ENCODE results near the gene DBH. TPM values are rescaled to one million over a fixed set of nuclear protein-coding genes. Genes with fewer than 3 reads are reported as not detected.

Gene DBH
- total RNA-seq, 1 experiment from 2014 or later, result not detected

GRCh38 chr9:133587051-133587450 lies 49.1 kb upstream of the DBH start:
- no peaks in the 10 kb centered on the region for H3K9me2 ChIP-seq (ENCODE audit: insufficient read depth)
- no peaks in the 10 kb centered on the region for H3K79me2 ChIP-seq (ENCODE audit: insufficient read depth, low read length)
- H4K20me1 ChIP-seq (ENCODE audit: insufficient read depth), result no peaks in the 10 kb centered on the region
- no peak for DNase-seq (ENCODE audit: low read depth, low spot score)
- H3K27me3 ChIP-seq (ENCODE audit: insufficient read depth, low read length), result no peaks in the 10 kb centered on the region
- intact Hi-C loops (cut with micrococcal nuclease), result no loop called here
- no peak overlapping the region for H3K4me3 ChIP-seq (replicated peaks in 1 of 2; ENCODE audit: low read depth in 1 of 2, low read length in 2 of 2)
- peaks cover 2 to 13% of the 10 kb centered on the region in 2 experiments for H3K4me1 ChIP-seq (ENCODE audit: control insufficient read depth in 1 of 2, insufficient read depth in 2 of 2, low read length in 2 of 2)
- ChIA-PET RAD21 (ENCODE audit: low non-redundant PET in 1 of 2, low total read pairs in 2 of 2, uncharacterized antibody in 2 of 2, unreplicated experiment in 2 of 2) (no interaction called here), CTCF (no interaction called here), POLR2A (no interaction called here)
- peaks cover 0 to 4% of the 10 kb centered on the region in 2 experiments; a peak in 1 of 4 replicates for H3K9me3 ChIP-seq (ENCODE audit: control insufficient read depth in 1 of 2, insufficient read depth in 1 of 2, low read depth in 1 of 2, low read length in 2 of 2)
- no peaks in the 10 kb centered on the region for H3K36me3 ChIP-seq (ENCODE audit: control insufficient read depth in 1 of 2, insufficient read depth in 2 of 2, low read length in 2 of 2)
- TF ChIP-seq TCF7L2 (IDR thresholded peaks at IDR 0.05; ENCODE audit: borderline replicate concordance, extremely low read depth, insufficient read depth, insufficient read length), result no peak
- no peak for TF ChIP-seq ELF1 (IDR thresholded peaks at IDR 0.05; ENCODE audit: borderline replicate concordance, low read depth)
- no peak for TF ChIP-seq ZBTB33 (IDR thresholded peaks at IDR 0.05; ENCODE audit: extremely low read depth, insufficient replicate concordance, low read length)
- H3K27ac ChIP-seq (ENCODE audit: low read depth, low read length), result no peak overlapping the region
- BruUV-seq (replicated peaks), result no TSS peak
- ATAC-seq, result no peak
- no peak overlapping the region for H2AFZ ChIP-seq (ENCODE audit: low read depth, low read length, poor library complexity, severe bottlenecking)
- no peak overlapping the region for H3K9ac ChIP-seq (ENCODE audit: low read length)
- H3K4me2 ChIP-seq (ENCODE audit: low read length), result no peak overlapping the region

GRCh38 chr9:133587466-133587865 lies 48.7 kb upstream of the DBH start:
- POLR2A ChIA-PET, result no interaction called here
- Histone ChIP-seq H2AFZ (ENCODE audit: low read depth, low read length, poor library complexity, severe bottlenecking) (no peak overlapping the region), H3K4me2 (ENCODE audit: low read length) (no peak overlapping the region), H3K27ac (ENCODE audit: low read depth, low read length) (no peak overlapping the region), H3K36me3 (ENCODE audit: control insufficient read depth in 1 of 2, insufficient read depth in 2 of 2, low read length in 2 of 2) (no peaks in the 10 kb centered on the region), H3K9me2 (ENCODE audit: insufficient read depth) (no peaks in the 10 kb centered on the region), H3K4me3 (replicated peaks in 1 of 2; ENCODE audit: low read depth in 1 of 2, low read length in 2 of 2) (no peak overlapping the region), H3K4me1 (ENCODE audit: control insufficient read depth in 1 of 2, insufficient read depth in 2 of 2, low read length in 2 of 2) (peaks cover 3 to 17% of the 10 kb centered on the region in 2 experiments), H3K27me3 (ENCODE audit: insufficient read depth, low read length) (no peaks in the 10 kb centered on the region), H3K79me2 (ENCODE audit: insufficient read depth, low read length) (no peaks in the 10 kb centered on the region), H4K20me1 (ENCODE audit: insufficient read depth) (no peaks in the 10 kb centered on the region), H3K9ac (ENCODE audit: low read length) (no peak overlapping the region), H3K9me3 (ENCODE audit: control insufficient read depth in 1 of 2, insufficient read depth in 1 of 2, low read depth in 1 of 2, low read length in 2 of 2) (peaks cover 0 to 4% of the 10 kb centered on the region in 2 experiments; a peak in 1 of 4 replicates)
- RAD21 ChIA-PET (ENCODE audit: low non-redundant PET in 1 of 2, low total read pairs in 2 of 2, uncharacterized antibody in 2 of 2, unreplicated experiment in 2 of 2), result no interaction called here
- no peak for ATAC-seq
- intact Hi-C loops (cut with micrococcal nuclease), result no loop called here
- BruUV-seq (replicated peaks), result no TSS peak
- CTCF ChIA-PET, result no interaction called here
- no peak for DNase-seq (ENCODE audit: low read depth, low spot score)
- TF ChIP-seq EZH2 (IDR thresholded peaks at IDR 0.05), result no peak
- no peak for TF ChIP-seq MAX (IDR thresholded peaks at IDR 0.05)
- TF ChIP-seq ELF1 (IDR thresholded peaks at IDR 0.05; ENCODE audit: borderline replicate concordance, low read depth), result no peak
- no peak for TF ChIP-seq POLR2AphosphoS5 (IDR thresholded peaks at IDR 0.05; ENCODE audit: low read depth, low read length)
- no peak for TF ChIP-seq SRF (IDR thresholded peaks at IDR 0.05; ENCODE audit: low read depth)
